B cell (primary cell): ENCODE results near the gene MAPK7. TPM values are rescaled to one million over a fixed set of nuclear protein-coding genes. Genes with fewer than 3 reads are reported as not detected.

Experiments
- ATAC-seq: fragments of 200-7000 bp; cut with Tn5 transposase; one replicate; pipeline ENCODE4 v1.10.0; 2021; ENCODE audit warnings: low read depth, mild to moderate bottlenecking, moderate number of reproducible peaks, moderate library complexity
- CTCF ChIA-PET: fragments of 350-600 bp; sonication (Branson Sonifier 250); formaldehyde crosslinking; loops from one replicate; lab custom pipeline; 2021; ENCODE audit warnings: antibody characterized with exemption, inconsistent platforms; lab: Charles Lee
- POLR2A ChIA-PET: fragments of 350-600 bp; sonication (Branson Sonifier 250); formaldehyde crosslinking; loops from one replicate; lab custom pipeline; 2021; ENCODE audit warnings: antibody characterized with exemption; lab: Charles Lee
- DNase-seq: peaks from one replicate; pipeline ENCODE4 v3.0.0; 2013
- H2AFZ ChIP-seq: 2 replicates; pipeline ENCODE4 v1.6.1; 2012; ENCODE audit warnings: mild to moderate bottlenecking, low read depth, low read length; ENCODE audit not compliant: insufficient read depth, poor library complexity, severe bottlenecking
- H3K27ac ChIP-seq, 2 donors: 1 replicate in 1 of 2; 2 replicates in 1 of 2; pipeline ENCODE4 v1.5.1; 2012 to 2013; ENCODE audit warnings: low read length in 2 of 2, mild to moderate bottlenecking in 2 of 2, moderate library complexity in 1 of 2
- H3K27me3 ChIP-seq, 4 experiments: fragments of 200-600 bp in 1 of 4; sonication (generic) in 1 of 4; replicated peaks in 1 of 4; 1 replicate in 2 of 4; 2 replicates in 2 of 4; pipeline versions ENCODE4 v1.6.1 to v1.7.0; 2013 to 2016; ENCODE audit warnings: low read length in 3 of 4, mild to moderate bottlenecking in 2 of 4, mixed read lengths in 1 of 4, moderate library complexity in 1 of 4; ENCODE audit not compliant: insufficient read depth in 4 of 4, control insufficient read depth in 3 of 4; ENCODE audit errors: control extremely low read depth in 1 of 4
- H3K36me3 ChIP-seq, 2 experiments: replicated peaks in 1 of 2; 1 replicate in 1 of 2; 2 replicates in 1 of 2; pipeline versions ENCODE4 v1.6.1 to v1.7.1; 2013; ENCODE audit warnings: low read length in 1 of 2; ENCODE audit not compliant: insufficient read depth in 2 of 2, control insufficient read depth in 1 of 2; ENCODE audit errors: control extremely low read depth in 1 of 2, extremely low read depth in 1 of 2
- H3K4me1 ChIP-seq, 2 donors: fragments of 200-600 bp in 1 of 2; sonication (generic) in 1 of 2; 1 replicate in 1 of 2; 2 replicates in 1 of 2; pipeline versions ENCODE4 v1.5.1 to v1.6.1; 2013 to 2017; ENCODE audit warnings: low read length in 2 of 2; ENCODE audit not compliant: control insufficient read depth in 2 of 2, insufficient read depth in 2 of 2
- H3K4me2 ChIP-seq: replicated peaks from 2 replicates; pipeline ENCODE3; 2012; ENCODE audit warnings: mild to moderate bottlenecking, low read depth, low read length; ENCODE audit not compliant: poor library complexity, severe bottlenecking
- H3K4me3 ChIP-seq, 5 experiments: fragments of 200-600 bp in 1 of 5; sonication (generic) in 1 of 5; 1 replicate in 3 of 5; 2 replicates in 2 of 5; pipeline versions ENCODE4 v1.5.1 to v1.7.0; 2011 to 2016; ENCODE audit warnings: low read length in 4 of 5, mild to moderate bottlenecking in 4 of 5, low read depth in 2 of 5, control low read depth in 1 of 5, moderate library complexity in 1 of 5; ENCODE audit not compliant: insufficient read depth in 1 of 5; ENCODE audit errors: control extremely low read depth in 1 of 5, extremely low read depth in 1 of 5
- H3K79me2 ChIP-seq: fragments of 200-600 bp; sonication (generic); one replicate; pipeline ENCODE4 v1.6.0; 2016; ENCODE audit warnings: low read length; ENCODE audit not compliant: control insufficient read depth, insufficient read depth
- H3K9ac ChIP-seq: fragments of 200-600 bp; sonication (generic); 2 replicates; pipeline ENCODE4 v1.6.1; 2017; ENCODE audit warnings: mild to moderate bottlenecking, low read length, moderate library complexity
- H3K9me3 ChIP-seq, 3 donors: one replicate each; pipeline versions ENCODE4 v1.6.1 to v1.7.1; 2013; ENCODE audit warnings: low read length in 2 of 3; ENCODE audit not compliant: control insufficient read depth in 2 of 3, insufficient read depth in 1 of 3; ENCODE audit errors: control extremely low read depth in 1 of 3
- H4K20me1 ChIP-seq: 2 replicates; pipeline ENCODE4 v1.6.0; 2012; ENCODE audit warnings: mild to moderate bottlenecking, low read length; ENCODE audit not compliant: insufficient read depth, control insufficient read depth, poor library complexity, severe bottlenecking
- H3K27ac Mint-ChIP-seq: one replicate; pipeline ENCODE4 v1.8.0; 2021; ENCODE audit warnings: mixed read lengths
- H3K27me3 Mint-ChIP-seq: one replicate; pipeline ENCODE4 v1.8.0; 2021; ENCODE audit warnings: mixed read lengths
- H3K4me1 Mint-ChIP-seq: one replicate; pipeline ENCODE4 v1.8.0; 2021; ENCODE audit warnings: mixed read lengths
- H3K4me3 Mint-ChIP-seq: one replicate; pipeline ENCODE4 v1.8.0; 2021; ENCODE audit warnings: mixed read lengths
- H3K9me3 Mint-ChIP-seq: one replicate; pipeline ENCODE4 v1.8.0; 2022; ENCODE audit warnings: mixed read lengths; ENCODE audit not compliant: insufficient read depth
- EZH2 ChIP-seq: IDR thresholded peaks from 2 replicates; pipeline ENCODE4 v1.6.1; 2012; ENCODE audit warnings: borderline replicate concordance, low read depth, mild to moderate bottlenecking, moderate library complexity, low read length; ENCODE audit not compliant: insufficient read depth, poor library complexity, severe bottlenecking
- WGBS: methylation state at CpG from one replicate; pipeline ENCODE4 v1.1.5; 2013; ENCODE audit warnings: missing lambda C conversion rate; ENCODE audit not compliant: insufficient coverage; 5-methylcytosine and 5-hydroxymethylcytosine counted together
- intact Hi-C: fragments of 100-400 bp; cut with micrococcal nuclease; formaldehyde crosslinking; loops from one replicate; pipeline ENCODE4 v1.10.0; 2022
- polyA plus RNA-seq: library from polyadenylated mRNA; depleted of rRNA; stranded (reverse); fragments of >200 nt; gene quantifications from 2 replicates; pipeline ENCODE4 v1.2.3, GENCODE V29; 2012
- total RNA-seq, 2 donors: library from RNA; stranded (reverse); fragments of 120-200 nt in 1 of 2; gene quantifications; 1 replicate in 1 of 2; 2 replicates in 1 of 2; pipeline versions ENCODE4 v1.2.3 to v1.2.4, GENCODE V29; 2013 to 2022
- TF ChIP-seq, protein P1 (sequence below): fragments of 200-600 bp; IDR thresholded peaks from one replicate; pipeline ENCODE4 v1.8.0; 2022; ENCODE audit warnings: antibody characterized with exemption, mild to moderate bottlenecking

MAPK7 gene
- total and polyA plus RNA-seq, 2 donors (not counting 1 experiment from before 2014, with no cell fraction given), result 30.0 to 34.0 TPM

DNA sequence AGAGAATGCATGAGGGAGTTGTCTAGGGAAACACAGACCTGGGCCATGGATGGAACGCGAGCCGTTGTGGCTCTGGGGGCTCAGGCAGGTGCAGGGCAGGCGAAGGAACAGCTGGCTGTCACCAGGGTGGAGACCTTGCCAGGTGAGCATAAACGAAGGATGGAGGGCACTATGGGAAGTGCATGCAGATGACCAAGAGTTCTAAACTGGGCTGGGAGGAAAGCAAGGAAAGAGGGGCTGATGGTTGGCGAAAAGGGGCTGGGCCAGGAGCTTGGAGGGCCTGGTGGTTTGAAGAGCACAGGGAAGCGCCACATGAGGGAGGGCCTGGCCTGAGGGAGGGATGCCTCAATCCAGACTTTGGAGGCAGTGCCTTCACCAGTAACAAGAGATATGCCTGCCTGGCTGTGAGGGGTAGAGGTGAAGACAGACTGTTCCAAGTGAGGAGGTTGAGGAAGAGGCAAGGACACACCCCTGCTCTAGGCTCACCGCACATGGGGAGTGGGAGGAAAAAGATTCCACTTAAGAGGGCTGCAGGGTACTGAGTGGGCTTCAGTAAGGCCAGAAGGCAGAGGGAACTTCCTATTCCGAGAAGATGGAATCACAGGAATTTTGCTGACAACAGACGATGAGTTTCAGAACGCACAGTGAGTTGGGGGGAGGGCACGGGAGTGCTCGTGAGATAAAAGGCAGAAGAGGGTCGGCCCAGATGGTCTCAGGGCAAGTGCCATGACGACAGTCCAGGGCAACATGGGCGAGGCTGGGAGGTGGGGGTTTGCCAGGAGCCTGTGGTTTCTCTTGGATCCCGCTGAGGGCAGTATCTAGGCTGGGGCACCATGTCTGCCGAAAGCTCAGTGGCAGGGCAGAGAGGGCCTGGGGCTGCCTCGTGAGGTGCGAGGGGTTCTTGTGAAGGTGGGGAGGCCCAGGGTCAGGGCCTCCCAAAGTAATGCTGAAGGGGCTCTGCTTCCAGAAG, 36.4 kb upstream of the MAPK7 start:
- Histone ChIP-seq H3K79me2 (no peaks in the 10 kb centered on the region), H3K4me3 (no peak overlapping the region), H3K27me3 (peaks cover 0 to 3% (median 0%) of the 10 kb centered on the region in 4 experiments), H4K20me1 (no peaks in the 10 kb centered on the region), H3K9ac (no peak overlapping the region), H3K27ac (no peak overlapping the region), H2AFZ (no peak overlapping the region), H3K4me2 (no peak overlapping the region), H3K36me3 (no peaks in the 10 kb centered on the region), H3K9me3 (no peaks in the 10 kb centered on the region), H3K4me1 (peaks cover 0 to 8% of the 10 kb centered on the region in 2 donors)
- no peak for DNase-seq
- no peak for ATAC-seq
- Mint-ChIP-seq H3K4me3 (no peak overlapping the region), H3K9me3 (no peaks in the 10 kb centered on the region), H3K27ac (no peak overlapping the region), H3K27me3 (peaks cover 17% of the 10 kb centered on the region), H3K4me1 (peaks cover 4% of the 10 kb centered on the region)
- intact Hi-C loops, result no loop called here
- 88% methylated on average over 18 of the region's 20 CpGs for WGBS
- POLR2A ChIA-PET, result no interaction called here
- CTCF ChIA-PET, result interaction anchor here (0.9 to 1.9 kb wide), 3 partner anchors 15 to 105 kb away, joined by 3 to 4 read pairs (median 3); no protein-coding TSS in a partner anchor
- TF ChIP-seq, protein P1, sequence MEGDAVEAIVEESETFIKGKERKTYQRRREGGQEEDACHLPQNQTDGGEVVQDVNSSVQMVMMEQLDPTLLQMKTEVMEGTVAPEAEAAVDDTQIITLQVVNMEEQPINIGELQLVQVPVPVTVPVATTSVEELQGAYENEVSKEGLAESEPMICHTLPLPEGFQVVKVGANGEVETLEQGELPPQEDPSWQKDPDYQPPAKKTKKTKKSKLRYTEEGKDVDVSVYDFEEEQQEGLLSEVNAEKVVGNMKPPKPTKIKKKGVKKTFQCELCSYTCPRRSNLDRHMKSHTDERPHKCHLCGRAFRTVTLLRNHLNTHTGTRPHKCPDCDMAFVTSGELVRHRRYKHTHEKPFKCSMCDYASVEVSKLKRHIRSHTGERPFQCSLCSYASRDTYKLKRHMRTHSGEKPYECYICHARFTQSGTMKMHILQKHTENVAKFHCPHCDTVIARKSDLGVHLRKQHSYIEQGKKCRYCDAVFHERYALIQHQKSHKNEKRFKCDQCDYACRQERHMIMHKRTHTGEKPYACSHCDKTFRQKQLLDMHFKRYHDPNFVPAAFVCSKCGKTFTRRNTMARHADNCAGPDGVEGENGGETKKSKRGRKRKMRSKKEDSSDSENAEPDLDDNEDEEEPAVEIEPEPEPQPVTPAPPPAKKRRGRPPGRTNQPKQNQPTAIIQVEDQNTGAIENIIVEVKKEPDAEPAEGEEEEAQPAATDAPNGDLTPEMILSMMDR, result no peak

DNA sequence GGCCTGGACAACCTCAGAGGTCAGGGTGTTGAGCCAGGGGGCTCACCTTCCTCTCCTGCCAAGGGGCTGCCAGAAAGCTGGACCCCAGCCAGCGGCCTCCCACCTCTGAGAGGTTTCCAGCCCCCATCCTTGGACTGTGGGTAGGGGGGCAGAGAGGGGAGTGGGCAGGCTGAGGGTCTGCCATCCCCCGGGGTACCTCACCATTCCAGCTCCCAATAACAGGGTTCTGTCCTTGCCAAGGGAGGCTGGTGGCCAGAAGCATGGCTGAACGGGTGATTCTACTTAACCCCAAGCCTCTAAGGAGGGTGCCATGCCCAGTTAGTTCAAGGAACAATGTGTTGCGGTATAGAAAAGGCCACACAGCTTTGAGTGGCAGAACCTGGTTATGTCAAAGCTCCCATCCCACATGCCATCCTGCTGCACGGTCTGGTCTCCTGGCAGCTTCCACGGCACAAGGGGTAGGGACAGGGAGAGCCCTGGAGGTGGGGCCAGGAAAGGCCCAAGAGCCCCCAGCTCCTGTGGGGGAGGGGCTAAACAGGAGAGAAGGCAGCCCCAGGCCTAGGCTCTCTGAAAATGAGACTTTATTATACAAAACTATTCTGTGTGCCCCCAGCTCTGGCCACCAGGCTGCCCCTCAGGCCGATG, 35.6 kb upstream of the MAPK7 start:
- Histone ChIP-seq H3K9me3 (no peaks in the 10 kb centered on the region), H4K20me1 (no peaks in the 10 kb centered on the region), H2AFZ (no peak overlapping the region), H3K27me3 (peaks cover 0 to 3% (median 0%) of the 10 kb centered on the region in 4 experiments), H3K9ac (no peak overlapping the region), H3K36me3 (no peaks in the 10 kb centered on the region), H3K4me3 (no peak overlapping the region), H3K79me2 (no peaks in the 10 kb centered on the region), H3K27ac (no peak overlapping the region), H3K4me2 (no peak overlapping the region), H3K4me1 (peaks cover 0 to 14% of the 10 kb centered on the region in 2 donors)
- TF ChIP-seq EZH2, result no peak
- TF ChIP-seq, protein P1, result no peak
- no peak for ATAC-seq
- 85% methylated on average over 3 of the region's 7 CpGs for WGBS
- ChIA-PET CTCF (interaction anchor here (0.9 to 1.2 kb wide), 2 partner anchors 14 to 20 kb away, joined by 3 read pairs; no protein-coding TSS in a partner anchor), POLR2A (no interaction called here)
- H3K27ac Mint-ChIP-seq, result no peak overlapping the region
- DNase-seq, result no peak
- intact Hi-C loops, result no loop called here
- no peak overlapping the region for H3K4me3 Mint-ChIP-seq
- H3K27me3 Mint-ChIP-seq, result peaks cover 17% of the 10 kb centered on the region
- peaks cover 8% of the 10 kb centered on the region for H3K4me1 Mint-ChIP-seq
- H3K9me3 Mint-ChIP-seq, result no peaks in the 10 kb centered on the region
